Activated CD4-positive, alpha-beta T cell treated with anti-CD3 and anti-CD28 coated beads for 36 hours (primary cell): ENCODE measurements around the gene B4GALNT2. TPM values are rescaled to one million over a fixed set of nuclear protein-coding genes. Genes with fewer than 3 reads are reported as not detected.
"Not testable (repeated sequence)": the region's sequence is repeated elsewhere in the genome, so short reads cannot be mapped to it uniquely, and the experiment has no call there.

ENCODE experiments used
- ATAC-seq: fragments of 200-7000 bp; cut with Tn5 transposase; one replicate; pipeline ENCODE4 v1.10.0; 2021; ENCODE audit warnings: mild to moderate bottlenecking, moderate library complexity
- CTCF ChIA-PET: fragments of 350-600 bp; sonication (Branson Sonifier 250); formaldehyde crosslinking; loops from one replicate; lab custom pipeline; 2021; ENCODE audit warnings: antibody characterized with exemption; lab: Charles Lee
- POLR2A ChIA-PET: fragments of 350-600 bp; sonication (Branson Sonifier 250); formaldehyde crosslinking; loops from one replicate; lab custom pipeline; 2021; ENCODE audit warnings: antibody characterized with exemption, inconsistent platforms; lab: Charles Lee
- DNase-seq: peaks from one replicate; pipeline ENCODE4 v3.0.0-alpha.2; 2020
- H3K27ac Mint-ChIP-seq: one replicate; pipeline ENCODE4 v1.8.0; 2021; ENCODE audit warnings: mixed read lengths
- H3K27me3 Mint-ChIP-seq: one replicate; pipeline ENCODE4 v1.8.0; 2021; ENCODE audit warnings: mixed read lengths
- H3K36me3 Mint-ChIP-seq: one replicate; pipeline ENCODE4 v1.8.0; 2021; ENCODE audit warnings: low read depth, mixed read lengths
- H3K4me1 Mint-ChIP-seq: one replicate; pipeline ENCODE4 v1.8.0; 2021; ENCODE audit warnings: mixed read lengths
- H3K4me3 Mint-ChIP-seq: one replicate; pipeline ENCODE4 v1.8.0; 2021; ENCODE audit warnings: mild to moderate bottlenecking, moderate library complexity, mixed read lengths
- H3K9me3 Mint-ChIP-seq: one replicate; pipeline ENCODE4 v1.8.0; 2021; ENCODE audit warnings: low read depth, mixed read lengths
- intact Hi-C, 2 experiments: fragments of 100-400 bp; cut with DNase I in 1 of 2; cut with micrococcal nuclease in 1 of 2; formaldehyde crosslinking; loops; one replicate each; pipeline versions ENCODE4 v1.14.2 to v1.15.1; 2022 to 2024; cut with DNase I, micrococcal nuclease
- total RNA-seq, 2 experiments: library from RNA; stranded (reverse); gene quantifications; one replicate each; pipeline ENCODE4 v1.2.3, GENCODE V29; 2021

The B4GALNT2 gene
- total RNA-seq, 2 experiments from 2014 or later: 0.02 TPM; not detected in 1

DNA sequence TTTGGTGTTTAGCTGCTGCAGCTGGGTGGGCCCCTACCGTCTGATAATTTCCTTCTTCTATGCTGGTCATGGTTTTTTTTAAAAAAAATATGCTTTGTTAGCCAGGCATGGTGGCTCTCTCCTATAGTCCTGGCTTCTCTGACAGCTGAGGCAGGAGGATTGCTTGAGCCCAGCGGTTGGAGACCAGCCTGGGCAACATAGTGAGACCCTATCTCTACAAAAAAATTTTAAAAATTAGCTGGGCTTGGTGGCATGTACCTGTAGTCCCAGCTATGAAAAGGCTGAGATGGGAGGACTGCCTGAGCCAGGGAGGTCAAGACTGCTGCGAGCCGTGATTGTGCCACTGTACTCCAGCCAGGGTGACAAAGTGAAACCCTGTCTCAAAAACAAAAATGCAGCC, 19.4 kb downstream of the B4GALNT2 start:
- H3K27me3 Mint-ChIP-seq: peaks cover 12% of the 10 kb centered on the region
- ATAC-seq (no peak), DNase-seq (no peak)
- no peaks in the 10 kb centered on the region for H3K4me1 Mint-ChIP-seq
- ChIA-PET POLR2A (no interaction called here), CTCF (interaction anchor here (1.0 kb wide), 1 partner anchor 29 kb away, joined by 3 read pairs; no protein-coding TSS in a partner anchor)
- intact Hi-C loops: no loop called here
- no peak overlapping the region for H3K27ac Mint-ChIP-seq
- H3K36me3 Mint-ChIP-seq: no peaks in the 10 kb centered on the region
- H3K9me3 Mint-ChIP-seq: no peaks in the 10 kb centered on the region
- no peak overlapping the region for H3K4me3 Mint-ChIP-seq

- ChIA-PET POLR2A (no interaction called here), CTCF (no interaction called here)
- intact Hi-C loops: no loop called here
- H3K27ac Mint-ChIP-seq: no peak overlapping the region
- H3K4me1 Mint-ChIP-seq: no peaks in the 10 kb centered on the region
- no peak overlapping the region for H3K4me3 Mint-ChIP-seq
- DNase-seq: no peak
- peaks cover 25% of the 10 kb centered on the region for H3K27me3 Mint-ChIP-seq
- no peaks in the 10 kb centered on the region for H3K9me3 Mint-ChIP-seq
- no peaks in the 10 kb centered on the region for H3K36me3 Mint-ChIP-seq
- ATAC-seq: no peak
Observed at GRCh38 chr17:49156256-49156655, 23.7 kb downstream of the B4GALNT2 start.

DNA sequence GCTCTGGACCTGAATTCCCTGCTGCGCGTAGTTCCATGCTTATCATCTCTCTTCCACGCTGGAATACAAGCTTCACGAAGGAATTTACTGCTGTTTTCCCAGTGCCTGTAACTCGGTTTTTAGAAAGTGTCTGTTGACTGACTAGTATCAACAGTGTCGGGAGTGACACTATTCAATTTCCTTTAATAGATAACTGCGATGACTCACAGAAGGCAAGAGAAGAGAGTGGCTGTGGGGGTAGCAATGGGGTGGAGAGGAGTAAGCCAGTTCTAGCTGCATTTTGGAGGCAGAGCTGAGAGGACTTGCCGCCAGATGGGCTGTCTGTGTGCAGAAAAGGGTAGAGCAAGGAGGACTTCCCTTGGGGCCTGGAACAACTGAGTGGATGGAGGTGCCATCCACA, 25.2 kb downstream of the B4GALNT2 start:
- H3K4me3 Mint-ChIP-seq: no peak overlapping the region
- H3K27ac Mint-ChIP-seq: no peak overlapping the region
- DNase-seq (no peak), ATAC-seq (no peak)
- intact Hi-C loops: no loop called here
- H3K4me1 Mint-ChIP-seq: no peaks in the 10 kb centered on the region
- H3K36me3 Mint-ChIP-seq: no peaks in the 10 kb centered on the region
- H3K27me3 Mint-ChIP-seq: peaks cover 25% of the 10 kb centered on the region
- POLR2A ChIA-PET: no interaction called here
- H3K9me3 Mint-ChIP-seq: no peaks in the 10 kb centered on the region
- CTCF ChIA-PET: no interaction called here

DNA sequence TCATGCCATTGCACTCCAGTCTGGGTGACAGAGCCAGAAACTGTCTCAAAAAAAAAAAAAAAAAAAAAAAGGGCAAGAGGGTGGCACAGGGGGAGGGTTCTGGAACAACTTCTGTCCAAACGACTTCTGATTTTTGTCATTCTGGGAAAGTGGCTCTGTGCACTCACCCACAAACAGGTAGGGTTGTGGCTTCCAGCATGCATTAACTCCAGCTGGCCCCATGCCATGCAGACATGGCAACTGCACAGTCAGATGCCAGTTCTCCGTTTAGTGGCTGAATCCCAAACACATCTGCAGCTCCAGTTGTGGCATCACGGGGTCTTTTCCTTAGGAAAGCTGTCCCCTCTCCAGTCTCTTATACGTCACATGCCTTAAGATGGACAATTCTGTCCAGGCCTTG, 30.3 kb downstream of the B4GALNT2 start:
- no peak overlapping the region for H3K27ac Mint-ChIP-seq
- POLR2A ChIA-PET: no interaction called here
- peaks cover 22% of the 10 kb centered on the region for H3K27me3 Mint-ChIP-seq
- intact Hi-C loops: no loop called here
- no peaks in the 10 kb centered on the region for H3K4me1 Mint-ChIP-seq
- H3K4me3 Mint-ChIP-seq: no peak overlapping the region
- no peaks in the 10 kb centered on the region for H3K9me3 Mint-ChIP-seq
- H3K36me3 Mint-ChIP-seq: no peaks in the 10 kb centered on the region
- no peak for ATAC-seq
- CTCF ChIA-PET: interaction anchor here (0.6 kb wide), 1 partner anchor 1142 kb away, joined by 4 read pairs; no protein-coding TSS in a partner anchor
- DNase-seq: no peak

- Mint-ChIP-seq H3K9me3 (no peaks in the 10 kb centered on the region), H3K27ac (no peak overlapping the region)
- CTCF ChIA-PET: no interaction called here
Observed at GRCh38 chr17:49165143-49165542, 32.6 kb downstream of the B4GALNT2 start.

GRCh38 chr17:49168706-49169105, 36.1 kb downstream of the B4GALNT2 start:
- Mint-ChIP-seq H3K27me3 (peaks cover 32% of the 10 kb centered on the region), H3K4me1 (no peaks in the 10 kb centered on the region), H3K36me3 (no peaks in the 10 kb centered on the region), H3K9me3 (no peaks in the 10 kb centered on the region), H3K4me3 (no peak overlapping the region), H3K27ac (no peak overlapping the region)
- DNase-seq (no peak), ATAC-seq (no peak)
- intact Hi-C loops: no loop called here
- ChIA-PET POLR2A (no interaction called here), CTCF (interaction anchor here (0.6 to 1.2 kb wide), 4 partner anchors 9 to 481 kb away, joined by 3 read pairs; no protein-coding TSS in a partner anchor)

More at GRCh38 chr17:49165143-49165542, 32.6 kb downstream of the B4GALNT2 start:
- POLR2A ChIA-PET: no interaction called here
- intact Hi-C loops: no loop called here
- Mint-ChIP-seq H3K27me3 (peaks cover 29% of the 10 kb centered on the region), H3K4me3 (no peak overlapping the region), H3K4me1 (no peaks in the 10 kb centered on the region), H3K36me3 (no peaks in the 10 kb centered on the region)
- no peak for DNase-seq
- ATAC-seq: no peak

DNA sequence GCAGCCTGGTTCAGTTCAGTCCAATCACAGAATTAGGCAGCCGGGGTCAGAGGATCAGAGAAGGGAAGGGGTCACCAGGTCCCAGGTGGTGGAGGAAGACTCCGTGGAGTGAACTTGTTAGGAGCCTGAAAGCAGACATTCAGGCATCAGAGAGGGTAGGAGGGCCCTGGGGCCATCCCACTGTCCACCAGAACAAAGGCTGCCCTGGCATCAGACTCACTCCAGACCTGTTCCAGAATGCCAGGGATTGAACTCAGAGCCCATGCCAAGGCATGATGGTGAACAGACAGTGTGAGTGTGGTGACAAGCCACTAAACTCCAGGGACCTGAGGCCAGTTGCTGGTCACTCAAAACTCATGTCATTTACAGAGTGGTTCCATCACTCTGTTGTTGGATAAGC, 37.6 kb downstream of the B4GALNT2 start:
- ChIA-PET CTCF (interaction anchor here (1.7 kb wide), 1 partner anchor 10 kb away, joined by 11 read pairs; no protein-coding TSS in a partner anchor), POLR2A (no interaction called here)
- peaks cover 34% of the 10 kb centered on the region for H3K27me3 Mint-ChIP-seq
- DNase-seq (no peak), ATAC-seq (no peak)
- H3K36me3 Mint-ChIP-seq: peaks cover 4% of the 10 kb centered on the region
- peaks cover 8% of the 10 kb centered on the region for H3K9me3 Mint-ChIP-seq
- intact Hi-C loops: no loop called here
- H3K4me1 Mint-ChIP-seq: no peaks in the 10 kb centered on the region
- no peak overlapping the region for H3K27ac Mint-ChIP-seq
- H3K4me3 Mint-ChIP-seq: no peak overlapping the region

DNA sequence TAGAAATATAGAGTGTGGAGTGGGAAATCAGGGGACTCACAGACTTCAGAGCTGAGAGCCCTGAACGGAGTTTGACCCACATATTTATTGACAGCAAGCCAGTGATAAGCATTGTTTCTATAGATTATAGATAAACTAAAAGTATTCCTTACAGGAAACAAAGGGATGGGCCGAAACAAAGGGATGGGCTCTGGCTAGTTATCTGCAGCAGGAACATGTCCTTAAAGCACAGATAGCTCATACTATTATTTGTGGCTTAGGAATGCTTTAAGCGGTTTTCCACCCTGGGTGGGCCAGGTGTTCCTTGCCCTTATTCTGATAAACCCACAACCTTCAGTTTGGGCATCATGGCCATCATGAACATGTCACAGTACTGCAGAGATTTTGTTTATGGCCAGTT, 38.1 kb downstream of the B4GALNT2 start:
- POLR2A ChIA-PET, H3K27ac Mint-ChIP-seq, H3K36me3 Mint-ChIP-seq, DNase-seq, H3K4me3 Mint-ChIP-seq, H3K4me1 Mint-ChIP-seq, intact Hi-C loops, ATAC-seq: not testable (repeated sequence)
- H3K27me3 Mint-ChIP-seq: peaks cover 36% of the 10 kb centered on the region
- CTCF ChIA-PET: interaction anchor here (1.7 kb wide), 1 partner anchor 10 kb away, joined by 11 read pairs; no protein-coding TSS in a partner anchor
- peaks cover 13% of the 10 kb centered on the region for H3K9me3 Mint-ChIP-seq

DNA sequence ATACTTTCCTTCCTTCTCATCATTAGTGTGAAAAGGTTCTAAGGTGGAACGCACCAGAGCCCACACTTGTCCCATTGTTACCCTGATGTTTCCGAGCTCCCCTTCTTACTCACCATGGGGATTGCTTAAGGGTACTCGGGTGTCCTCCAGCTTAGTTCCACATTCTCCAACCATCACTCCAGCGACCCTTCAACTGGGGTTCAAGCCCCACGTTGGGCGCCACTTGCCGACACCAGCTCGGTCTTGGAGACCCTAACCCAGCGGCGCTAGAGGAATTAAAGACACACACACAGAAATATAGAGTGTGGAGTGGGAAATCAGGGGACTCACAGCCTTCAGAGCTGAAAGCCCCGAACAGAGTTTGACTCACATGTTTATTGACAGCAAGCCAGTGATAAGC, 43.4 kb downstream of the B4GALNT2 start:
- DNase-seq, H3K4me3 Mint-ChIP-seq, H3K36me3 Mint-ChIP-seq, H3K27ac Mint-ChIP-seq, POLR2A ChIA-PET, ATAC-seq, H3K4me1 Mint-ChIP-seq, H3K27me3 Mint-ChIP-seq: not testable (repeated sequence)
- peaks cover 21% of the 10 kb centered on the region for H3K9me3 Mint-ChIP-seq
- CTCF ChIA-PET: interaction anchor here (0.6 to 0.8 kb wide), 2 partner anchors 48 to 115 kb away, joined by 3 read pairs; no protein-coding TSS in a partner anchor
- intact Hi-C loops: loop anchor here in 1 of 2 experiments (1.0 kb wide), 1 partner anchor 102 kb away; no protein-coding TSS in a partner anchor

- CTCF ChIA-PET: interaction anchor here (0.5 to 4.6 kb wide), 27 partner anchors 9 to 584 kb away, joined by 3 to 58 read pairs (median 4); partner anchors contain the start of gene PHOSPHO1
- ATAC-seq: peak; percentile 58
- Mint-ChIP-seq H3K4me1 (peaks cover 4% of the 10 kb centered on the region), H3K36me3 (peaks cover 4% of the 10 kb centered on the region), H3K9me3 (peaks cover 13% of the 10 kb centered on the region), H3K27me3 (peaks cover 1% of the 10 kb centered on the region), H3K27ac (no peak overlapping the region), H3K4me3 (no peak overlapping the region)
- intact Hi-C loops: loop anchor here (1.0 to 2.0 kb wide), 4 partner anchors 47 to 214 kb away; no protein-coding TSS in a partner anchor
- POLR2A ChIA-PET: no interaction called here
- peak; percentile 80 for DNase-seq
Observed at GRCh38 chr17:49180303-49180702, 47.7 kb downstream of the B4GALNT2 start.

DNA sequence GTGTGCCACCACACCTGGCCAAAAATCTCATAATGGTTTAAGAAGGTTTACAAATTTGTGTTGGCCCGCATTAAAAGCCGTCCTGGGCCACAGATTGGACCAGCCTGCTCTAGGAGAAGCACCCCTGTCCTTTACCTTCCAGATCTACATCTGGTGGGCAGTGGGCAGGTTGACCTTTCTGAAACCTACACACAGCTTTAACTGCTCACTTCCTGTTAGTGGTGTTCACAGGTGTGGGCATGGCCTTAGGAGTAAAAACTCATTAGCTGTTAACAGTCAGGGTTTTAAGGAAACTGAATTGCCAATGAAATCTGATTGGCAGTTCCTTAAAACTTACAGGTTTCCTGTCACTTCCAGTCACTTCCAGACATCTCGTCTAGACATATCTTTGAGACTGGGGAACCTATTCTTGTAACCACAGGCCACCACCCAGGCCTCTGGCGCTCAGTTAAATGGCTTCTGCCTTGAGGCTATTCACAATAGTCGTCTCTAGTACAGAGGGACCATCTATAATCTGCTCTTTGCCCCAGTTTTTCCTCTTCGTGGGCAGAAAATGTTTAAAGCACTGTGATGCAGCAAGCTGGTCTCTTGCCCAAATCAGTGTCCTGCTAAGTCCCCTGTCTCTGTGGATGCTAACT, 48.5 kb downstream of the B4GALNT2 start:
- H3K4me3 Mint-ChIP-seq: no peak overlapping the region
- H3K27ac Mint-ChIP-seq: no peak overlapping the region
- CTCF ChIA-PET: interaction anchor here (0.6 to 4.6 kb wide), 21 partner anchors 9 to 484 kb away, joined by 3 to 58 read pairs (median 4); partner anchors contain the start of gene PHOSPHO1
- DNase-seq: no peak
- no peaks in the 10 kb centered on the region for H3K27me3 Mint-ChIP-seq
- peaks cover under 1% of the 10 kb centered on the region for H3K36me3 Mint-ChIP-seq
- H3K4me1 Mint-ChIP-seq: peaks cover 4% of the 10 kb centered on the region
- POLR2A ChIA-PET: no interaction called here
- ATAC-seq: no peak
- peaks cover 9% of the 10 kb centered on the region for H3K9me3 Mint-ChIP-seq
- intact Hi-C loops: loop anchor here (1.0 to 2.0 kb wide), 4 partner anchors 46 to 214 kb away; no protein-coding TSS in a partner anchor

DNA sequence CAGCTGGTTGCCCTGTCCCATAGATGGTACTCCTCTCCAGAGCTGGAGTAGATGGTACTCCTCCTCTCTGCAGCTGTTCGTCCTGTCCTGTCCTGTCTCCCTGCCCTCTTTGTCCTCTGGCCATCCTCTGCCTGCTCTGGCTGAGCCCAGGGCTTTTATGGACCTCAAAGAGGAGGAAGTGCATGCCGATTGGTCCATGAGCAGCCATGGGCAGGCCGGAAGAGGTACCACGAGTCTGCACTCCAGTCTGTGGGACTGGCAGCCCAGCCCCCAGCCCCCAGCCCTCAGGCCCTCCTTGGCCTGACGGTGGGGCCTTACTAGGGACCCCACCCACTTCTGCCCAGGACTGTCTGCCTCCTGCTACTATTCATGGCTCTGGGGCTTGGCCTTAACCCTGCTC, 50.8 kb downstream of the B4GALNT2 start:
- Mint-ChIP-seq H3K27ac (no peak overlapping the region), H3K4me3 (no peak overlapping the region), H3K27me3 (no peaks in the 10 kb centered on the region), H3K36me3 (no peaks in the 10 kb centered on the region), H3K4me1 (peaks cover 4% of the 10 kb centered on the region), H3K9me3 (peaks cover 4% of the 10 kb centered on the region)
- intact Hi-C loops: no loop called here
- ChIA-PET POLR2A (no interaction called here), CTCF (interaction anchor here (0.6 to 1.5 kb wide), 5 partner anchors 39 to 132 kb away, joined by 3 to 4 read pairs (median 4); no protein-coding TSS in a partner anchor)
- no peak for DNase-seq
- ATAC-seq: no peak
